H4 (cell line): ENCODE results near the gene PRSS33. TPM values are rescaled to one million over a fixed set of nuclear protein-coding genes. Genes with fewer than 3 reads are reported as not detected.

Source experiments
- DNase-seq: peaks from one replicate; pipeline ENCODE4 v3.0.0-alpha.2; 2015; ENCODE audit warnings: low spot score
- total RNA-seq: library from RNA; depleted of rRNA; stranded (reverse); fragments of >200 nt; shearing (Covaris generic); gene quantifications from 2 replicates; pipeline ENCODE4 v1.2.3, GENCODE V29; 2014

PRSS33 gene
- total RNA-seq, 1 experiment from 2014 or later: 0.10 TPM

GRCh38 chr16:2763173-2763572 lies 24.2 kb downstream of the PRSS33 start:
- no peak for DNase-seq

- no peak for DNase-seq
Observed at GRCh38 chr16:2762711-2763110, 24.6 kb downstream of the PRSS33 start.

GRCh38 chr16:2761886-2762583 lies 25.3 kb downstream of the PRSS33 start:
- DNase-seq: no peak

DNA sequence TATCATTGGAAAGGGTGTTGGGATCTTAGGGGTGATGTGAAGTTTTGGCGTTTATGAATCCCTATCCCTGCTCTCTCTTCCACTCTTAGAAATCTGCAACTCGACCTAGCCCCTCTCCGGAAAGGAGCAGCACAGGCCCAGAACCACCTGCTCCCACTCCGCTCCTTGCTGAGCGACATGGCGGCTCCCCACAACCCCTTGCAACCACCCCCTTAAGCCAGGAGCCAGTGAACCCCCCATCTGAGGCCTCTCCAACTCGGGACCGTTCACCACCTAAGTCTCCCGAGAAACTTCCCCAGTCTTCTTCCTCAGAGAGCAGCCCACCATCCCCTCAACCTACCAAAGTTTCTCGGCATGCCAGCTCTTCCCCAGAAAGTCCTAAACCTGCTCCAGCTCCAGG lies 25.9 kb downstream of the PRSS33 start:
- DNase-seq: no peak

DNA sequence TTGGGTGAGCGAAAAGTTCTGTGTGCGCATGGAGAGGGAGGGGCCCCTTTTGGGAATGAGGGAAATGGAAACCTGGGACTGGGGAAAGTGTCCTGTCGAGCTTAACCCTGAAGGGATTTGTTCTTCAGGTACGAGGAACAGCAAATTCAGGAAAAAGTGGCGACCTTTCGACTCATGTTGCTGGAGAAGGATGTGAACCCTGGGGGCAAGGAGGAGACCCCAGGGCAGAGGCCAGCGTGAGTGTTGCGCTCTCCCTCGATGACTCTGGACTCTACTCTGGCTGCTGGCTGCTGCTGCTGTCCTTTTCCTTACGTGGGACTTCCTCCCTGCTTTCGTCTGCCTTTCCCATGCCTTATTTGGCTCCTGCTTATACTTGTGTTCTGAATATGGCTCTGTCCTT lies 30.0 kb downstream of the PRSS33 start:
- DNase-seq: no peak

DNA sequence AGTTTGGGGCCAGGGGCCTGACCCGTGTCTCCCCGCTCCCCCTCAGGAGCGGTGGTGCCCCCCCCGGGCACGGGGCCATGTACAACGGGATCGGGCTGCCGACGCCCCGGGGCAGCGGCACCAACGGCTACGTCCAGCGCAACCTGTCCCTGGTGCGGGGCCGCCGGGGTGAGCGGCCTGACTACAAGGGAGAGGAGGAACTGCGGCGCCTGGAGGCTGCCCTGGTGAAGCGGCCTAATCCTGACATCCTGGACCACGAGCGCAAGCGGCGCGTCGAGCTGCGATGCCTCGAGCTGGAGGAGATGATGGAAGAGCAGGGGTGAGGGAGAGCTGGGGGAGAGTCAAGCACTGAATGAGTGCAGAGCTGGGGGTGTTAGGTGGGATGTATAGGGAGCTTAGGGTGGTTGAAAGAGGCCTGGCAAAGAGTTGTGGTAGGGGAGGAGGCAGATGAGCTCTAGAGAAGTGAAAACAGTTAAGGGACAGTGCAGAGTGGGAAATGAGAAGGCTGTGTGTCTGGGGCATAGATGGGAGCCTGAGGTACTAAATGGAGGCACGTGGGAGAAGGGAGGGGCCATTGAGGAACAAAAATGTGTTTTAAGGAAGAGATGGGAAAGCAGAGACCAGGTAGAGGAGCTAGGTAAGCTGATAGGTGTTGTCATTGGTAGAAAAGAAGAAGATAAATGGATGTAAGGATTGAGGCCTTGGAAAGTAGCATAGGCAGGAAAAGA lies 30.9 kb downstream of the PRSS33 start:
- no peak for DNase-seq

GRCh38 chr16:2755158-2755557 lies 32.2 kb downstream of the PRSS33 start:
- DNase-seq: no peak

DNA sequence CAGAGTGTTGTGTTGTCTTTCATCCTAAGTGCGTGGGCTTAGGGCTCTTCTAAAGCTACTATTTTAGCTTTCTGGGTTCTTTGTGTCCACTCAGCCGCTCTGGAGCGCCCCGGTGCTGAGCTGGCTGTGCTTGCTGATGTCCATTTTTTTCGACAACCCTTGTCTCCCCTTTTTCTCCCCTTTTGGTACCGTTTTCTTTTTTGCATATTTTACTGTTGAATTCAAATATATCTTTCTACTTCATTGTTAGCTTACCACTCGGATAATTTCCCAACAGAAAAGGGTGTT lies 33.7 kb downstream of the PRSS33 start:
- no peak for DNase-seq

- DNase-seq: peak; percentile 75
Observed at GRCh38 chr16:2752850-2753732, 34.3 kb downstream of the PRSS33 start.

- peak; percentile 92 for DNase-seq
Observed at GRCh38 chr16:2752035-2752849, 35.1 kb downstream of the PRSS33 start, which contains the start of gene SRRM2. TSS of gene SRRM2 (plus strand) at chr16:2752638. CDS start at chr16:2756365, 3,727 bp downstream.

- DNase-seq: no peak
Observed at GRCh38 chr16:2751577-2752034, 35.8 kb downstream of the PRSS33 start.

GRCh38 chr16:2749936-2750335 lies 37.4 kb downstream of the PRSS33 start:
- no peak for DNase-seq

DNA sequence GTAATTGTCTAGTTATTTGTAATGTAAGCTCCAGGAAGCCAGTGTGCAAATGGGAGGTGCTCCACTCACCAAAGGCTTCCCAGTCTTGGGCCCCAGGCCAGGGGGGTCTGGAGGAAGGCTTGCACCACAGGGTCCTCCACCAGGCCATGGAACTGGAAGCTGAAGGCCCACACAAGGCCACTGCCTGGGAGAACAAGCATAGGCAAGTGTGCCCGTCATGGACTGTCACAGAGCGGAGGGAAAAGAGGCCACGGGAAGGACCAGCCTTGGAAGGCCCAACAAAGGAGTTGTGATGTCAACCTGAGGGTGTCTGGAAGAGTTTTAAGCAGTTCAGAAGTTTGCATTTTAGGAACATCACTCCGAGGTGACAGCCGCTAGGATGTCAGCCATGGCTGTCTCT lies 37.9 kb downstream of the PRSS33 start:
- DNase-seq: no peak

DNA sequence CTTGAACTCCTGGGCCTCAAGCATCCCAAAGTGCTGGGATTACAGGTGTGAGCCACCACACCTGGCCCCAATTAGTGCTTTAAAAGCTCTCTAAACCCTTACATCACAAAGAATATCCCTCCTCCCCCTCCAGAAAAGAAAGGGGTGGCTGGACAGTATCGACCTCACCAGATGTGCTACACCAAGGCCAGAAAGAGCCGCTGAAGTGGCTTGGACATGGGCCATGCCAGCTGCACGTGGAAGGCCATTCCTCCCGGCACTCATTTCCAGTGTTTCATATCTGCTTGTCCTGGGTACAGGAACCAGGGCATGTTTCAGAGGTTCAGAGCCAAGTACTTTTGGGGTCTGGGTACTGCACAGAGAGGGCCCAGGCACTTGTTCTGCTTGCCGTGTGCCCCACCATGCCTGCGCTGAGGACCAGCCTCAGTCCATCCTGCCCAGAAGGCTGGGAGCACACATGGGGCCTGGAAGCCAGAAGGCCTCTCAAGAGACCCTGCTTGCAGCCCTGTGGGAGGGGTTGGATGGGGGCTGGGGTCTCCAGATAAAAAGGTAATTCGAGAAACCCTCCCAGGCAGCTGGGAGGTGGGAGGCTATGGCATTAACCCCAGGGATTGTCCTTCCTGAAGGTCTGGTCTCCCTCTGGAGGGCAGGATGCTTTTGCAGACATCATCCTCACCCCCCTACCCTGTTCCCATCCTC lies 38.5 kb downstream of the PRSS33 start:
- no peak for DNase-seq

GRCh38 chr16:2745961-2746360 lies 41.4 kb downstream of the PRSS33 start:
- DNase-seq: no peak

DNA sequence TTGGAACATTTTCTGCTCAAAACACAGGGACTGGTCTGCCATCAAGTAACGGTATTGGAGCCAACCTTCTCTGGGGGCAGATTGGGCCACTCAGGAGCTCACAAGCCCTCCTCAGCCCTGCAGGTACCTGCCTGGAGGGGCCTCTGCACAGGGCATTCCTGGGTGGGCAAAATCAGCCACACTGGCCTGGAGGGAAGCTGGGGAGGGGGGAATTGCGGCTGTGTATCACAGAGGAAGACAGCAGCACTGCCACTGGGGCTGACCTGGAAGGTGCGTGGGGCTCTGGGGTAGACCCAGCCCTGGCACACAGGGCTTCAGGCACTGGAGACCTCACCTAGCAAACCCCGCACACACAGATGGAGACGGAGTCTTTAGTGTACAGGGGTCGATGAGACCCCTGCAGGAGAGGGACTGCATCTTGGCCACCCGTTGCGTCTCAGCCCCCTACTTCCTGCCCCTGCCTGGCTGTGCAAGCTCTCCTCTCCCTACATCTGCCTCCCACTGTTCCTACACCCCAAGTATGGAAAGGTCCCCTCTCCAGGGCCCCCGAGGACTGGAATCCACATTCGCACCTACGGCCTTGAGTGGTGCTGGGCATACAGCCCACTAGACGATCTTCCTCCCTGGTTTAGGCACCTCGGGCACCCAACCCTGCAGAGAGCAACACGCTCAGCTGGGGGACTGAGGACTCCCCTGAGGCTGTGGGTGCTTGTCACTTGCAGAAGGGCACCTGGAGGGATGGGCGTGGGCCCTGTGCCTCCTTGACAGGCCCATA lies 42.1 kb downstream of the PRSS33 start:
- DNase-seq: no peak

GRCh38 chr16:2744711-2745110 lies 42.6 kb downstream of the PRSS33 start:
- DNase-seq: no peak

- DNase-seq: no peak
Observed at GRCh38 chr16:2743007-2743810, 44.2 kb downstream of the PRSS33 start.

DNA sequence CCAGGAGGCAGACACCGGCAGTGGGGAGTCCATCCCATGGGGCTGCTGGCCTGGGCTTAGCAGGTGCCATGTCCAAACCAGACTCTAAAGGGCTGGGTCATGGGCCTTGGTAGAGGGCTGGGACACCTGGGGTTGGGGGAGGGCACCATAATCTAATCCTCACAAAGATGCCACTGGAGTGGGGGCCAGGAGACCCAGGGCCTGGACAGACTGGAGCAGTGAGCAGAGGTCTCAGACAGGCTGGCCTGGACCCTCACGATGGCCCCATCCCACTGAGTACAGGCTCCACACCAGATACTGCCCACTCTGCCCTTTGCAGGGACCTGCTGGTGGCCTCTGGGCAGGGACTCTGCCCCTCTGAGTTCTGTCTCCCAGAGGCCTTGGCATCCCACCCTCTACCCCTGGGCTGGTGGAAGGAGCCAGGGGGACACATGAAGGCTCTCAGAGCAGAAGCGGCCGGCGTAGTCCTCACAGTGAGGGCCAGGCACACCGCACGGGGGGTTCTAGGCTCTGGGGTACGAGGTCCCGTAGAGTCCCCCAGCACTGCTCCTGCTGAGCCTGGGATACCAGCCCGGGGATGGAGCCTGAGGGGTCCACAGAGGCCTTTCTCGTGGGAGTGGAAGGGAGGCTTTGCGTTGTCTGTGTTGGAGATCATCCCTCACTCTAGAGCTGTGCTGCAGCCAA lies 44.9 kb downstream of the PRSS33 start:
- DNase-seq: no peak
